Thyroid gland (tissue), 4 donors: ENCODE measurements around the gene PTMS.

Source experiments
- CTCF ChIP-seq, 6 experiments: fragments of 200-600 bp in 3 of 6; fragments of 450-650 bp in 3 of 6; sonication (generic) in 3 of 6; IDR thresholded peaks; one replicate each; pipeline ENCODE4 v1.5.1; 2016 to 2019; ENCODE audit warnings: antibody characterized with exemption in 6 of 6, mild to moderate bottlenecking in 2 of 6, inconsistent platforms in 1 of 6, moderate library complexity in 1 of 6
- POLR2A ChIP-seq, 2 donors: fragments of 450-650 bp; IDR thresholded peaks; one replicate each; pipeline ENCODE4 v1.6.1; 2017; ENCODE audit warnings: antibody characterized with exemption in 2 of 2, mild to moderate bottlenecking in 2 of 2, moderate library complexity in 1 of 2

- no peak for TF ChIP-seq CTCF (IDR thresholded peaks at IDR 0.05)
- no peak for TF ChIP-seq POLR2A (IDR thresholded peaks at IDR 0.05)
Observed at GRCh38 chr12:6716874-6717437, 49.2 kb upstream of the PTMS start.
